ENCODE results near the gene CELF1. TPM values are rescaled to one million over a fixed set of nuclear protein-coding genes. Genes with fewer than 3 reads are reported as not detected.

The CELF1 gene
- total and polyA plus RNA-seq, 2 of the 4 experiments (the other 2 are of a cell fraction): 63.3 to 135 TPM

GRCh38 chr11:47441421-47441820 lies 111.5 kb downstream of the CELF1 start:
- no peak overlapping the region for H3K4ac ChIP-seq (ENCODE audit: low read depth, low read length)
- H3K18ac ChIP-seq (ENCODE audit: low read depth, low read length): no peak overlapping the region
- no peak overlapping the region for H3K4me3 ChIP-seq (ENCODE audit: insufficient read depth, low read depth, low read length)
- intact Hi-C loops (cut with micrococcal nuclease) (no loop called here), in situ Hi-C loops (cut with MboI; ENCODE audit: low sequenced_read_pairs) (no loop called here), dilution Hi-C loops (cut with HindIII; ENCODE audit: low sequenced_read_pairs, unreplicated experiment) (no loop called here)
- no peaks in the 10 kb centered on the region for H3K4me1 ChIP-seq (ENCODE audit: control insufficient read depth, insufficient read depth, low read length)
- no peaks in the 10 kb centered on the region for H4K20me1 ChIP-seq (ENCODE audit: insufficient read depth, low read length)
- no peak overlapping the region for H4K5ac ChIP-seq (ENCODE audit: low read depth, low read length)
- no TSS peak for BruUV-seq (replicated peaks)
- no peaks in the 10 kb centered on the region; the same call in 1 of the 2 replicates for H3K9me1 ChIP-seq (ENCODE audit: insufficient read depth, low read length)
- POLR2A ChIA-PET (ENCODE audit: unreplicated experiment): no interaction called here
- no peak overlapping the region for H3K56ac ChIP-seq (ENCODE audit: extremely low read depth, insufficient read depth, low read length)
- no peak for ATAC-seq (ENCODE audit: low read depth)
- no peaks in the 10 kb centered on the region for H3K79me1 ChIP-seq (ENCODE audit: low read depth in 1 of 2, low read length in 2 of 2)
- H3K9me3 ChIP-seq (ENCODE audit: control insufficient read depth, insufficient read depth, low read length): no peaks in the 10 kb centered on the region
- H2BK20ac ChIP-seq (ENCODE audit: low read depth, low read length): no peak overlapping the region
- H2AK9ac ChIP-seq (replicated peaks; ENCODE audit: low read depth, low read length, poor library complexity): no peak overlapping the region
- WGBS, 2 experiments (ENCODE audit: extremely low coverage in 2 of 2, insufficient read length in 1 of 2): 74% methylated on average over 2 of the region's 12 CpGs; no CpG with 5 or more reads in 1 of the 2 experiments
- no peak overlapping the region for H3K23ac ChIP-seq (ENCODE audit: low read depth, low read length)
- no peak overlapping the region for H4K91ac ChIP-seq (ENCODE audit: insufficient read depth, low read depth, low read length)
- H3K9ac ChIP-seq (ENCODE audit: low read depth, low read length): no peak overlapping the region
- H3K4me2 ChIP-seq (ENCODE audit: low read depth, low read length): no peak overlapping the region
- no peaks in the 10 kb centered on the region for H3K27me3 ChIP-seq (ENCODE audit: control insufficient read depth, insufficient read depth, low read length)
- H2AFZ ChIP-seq (replicated peaks; ENCODE audit: low read length, poor library complexity): no peak overlapping the region
- no peak overlapping the region for H3K27ac ChIP-seq (ENCODE audit: insufficient read depth, low read length)
- no peaks in the 10 kb centered on the region for H3K36me3 ChIP-seq (ENCODE audit: control insufficient read depth, insufficient read depth, low read length)
- H2AK5ac ChIP-seq (ENCODE audit: low read depth, low read length): no peak overlapping the region
- no peak overlapping the region for H2BK15ac ChIP-seq (ENCODE audit: low read depth, low read length)
- CTCF ChIA-PET: no interaction called here
- H2BK120ac ChIP-seq (ENCODE audit: low read depth, low read length): no peak overlapping the region
- TF ChIP-seq CEBPB (IDR thresholded peaks at IDR 0.05; ENCODE audit: low read depth, low read length): no peak
- no peak for TF ChIP-seq CHD1 (IDR thresholded peaks at IDR 0.05; ENCODE audit: low read depth, low read length)
- TF ChIP-seq USF2 (IDR thresholded peaks at IDR 0.05; ENCODE audit: low read depth, low read length): no peak
- no peak for TF ChIP-seq MAFK (IDR thresholded peaks at IDR 0.05; ENCODE audit: low read depth, low read length)
- TF ChIP-seq FOS (IDR thresholded peaks at IDR 0.05; ENCODE audit: low read depth, low read length): no peak
- TF ChIP-seq BHLHE40 (IDR thresholded peaks at IDR 0.05; ENCODE audit: low read depth, low read length): no peak
- no peak for TF ChIP-seq MXI1 (IDR thresholded peaks at IDR 0.05; ENCODE audit: borderline replicate concordance, low read depth, low read length)
- no peak for TF ChIP-seq MAZ (IDR thresholded peaks at IDR 0.05; ENCODE audit: borderline replicate concordance, low read depth, low read length)
- no peak for TF ChIP-seq ELK1 (IDR thresholded peaks at IDR 0.05; ENCODE audit: borderline replicate concordance, low read depth, low read length)
- TF ChIP-seq SMC3 (IDR thresholded peaks at IDR 0.05; ENCODE audit: low read depth, low read length): no peak
- TF ChIP-seq RAD21 (IDR thresholded peaks at IDR 0.05; ENCODE audit: low read length): no peak
- no peak for TF ChIP-seq CTCF (conservative IDR thresholded peaks at IDR 0.05; ENCODE audit: low read depth, low read length)
- H2BK5ac ChIP-seq (ENCODE audit: low read depth, low read length, poor library complexity, severe bottlenecking): no peak overlapping the region
- no peak overlapping the region for H3K14ac ChIP-seq (replicated peaks; ENCODE audit: low read depth, low read length)
- no peak for DNase-seq
- no peak overlapping the region for H4K8ac ChIP-seq (ENCODE audit: low read depth in 2 of 2, low read length in 2 of 2)

Data from IMR-90 (cell line).